Anterior cingulate cortex (tissue), 58 donors: Measurements from ENCODE around the gene AGAP3.

ENCODE experiments used
- DNase-seq, 58 donors: peaks; one replicate each; lab custom pipeline; 2025; lab: John Stamatoyannopoulos, UW

AGAP3 gene

DNA sequence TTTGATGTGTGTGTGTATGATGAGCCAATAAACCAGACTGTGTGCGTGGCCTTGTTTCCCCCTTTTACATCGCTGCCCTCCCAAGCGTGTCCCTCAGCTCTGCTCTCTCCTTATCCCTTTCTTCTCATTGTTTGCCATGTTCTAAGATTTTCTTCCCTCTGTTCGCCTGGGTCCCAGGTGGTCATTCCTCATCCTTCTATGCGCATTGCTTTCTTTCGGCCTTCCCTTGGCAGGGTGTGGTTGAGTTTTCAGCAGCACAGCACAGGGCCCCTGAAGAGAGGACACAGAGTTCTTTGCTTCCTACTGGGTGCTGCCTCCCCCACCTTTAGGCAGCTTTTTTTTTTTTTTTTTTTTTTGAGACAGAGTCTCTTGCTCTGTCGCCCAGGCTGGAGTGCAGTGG, 58.1 kb downstream of the AGAP3 start:
- no peak for DNase-seq

DNA sequence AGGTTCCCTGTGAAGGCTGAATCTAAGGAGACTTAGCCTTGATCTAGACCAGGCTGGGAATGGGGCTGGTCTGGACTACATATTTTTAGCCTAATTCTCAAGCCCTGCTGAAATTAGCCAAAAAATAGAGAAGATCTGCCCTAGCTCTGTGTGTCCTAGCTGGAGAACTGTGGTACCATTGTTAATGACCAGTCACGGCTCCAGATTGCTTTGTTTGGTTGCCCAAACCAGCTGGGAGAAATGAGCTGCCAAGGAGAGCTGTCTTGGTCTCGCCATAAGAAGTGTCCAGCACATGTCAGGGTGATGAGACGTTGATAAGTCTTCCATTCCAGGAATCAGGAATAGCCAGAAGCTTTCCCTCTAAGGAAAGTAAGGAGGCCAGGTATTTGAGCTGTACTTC, 60.5 kb downstream of the AGAP3 start:
- DNase-seq = peak in 17 of 58 donors; percentile 14 to 79 (median 41)

DNA sequence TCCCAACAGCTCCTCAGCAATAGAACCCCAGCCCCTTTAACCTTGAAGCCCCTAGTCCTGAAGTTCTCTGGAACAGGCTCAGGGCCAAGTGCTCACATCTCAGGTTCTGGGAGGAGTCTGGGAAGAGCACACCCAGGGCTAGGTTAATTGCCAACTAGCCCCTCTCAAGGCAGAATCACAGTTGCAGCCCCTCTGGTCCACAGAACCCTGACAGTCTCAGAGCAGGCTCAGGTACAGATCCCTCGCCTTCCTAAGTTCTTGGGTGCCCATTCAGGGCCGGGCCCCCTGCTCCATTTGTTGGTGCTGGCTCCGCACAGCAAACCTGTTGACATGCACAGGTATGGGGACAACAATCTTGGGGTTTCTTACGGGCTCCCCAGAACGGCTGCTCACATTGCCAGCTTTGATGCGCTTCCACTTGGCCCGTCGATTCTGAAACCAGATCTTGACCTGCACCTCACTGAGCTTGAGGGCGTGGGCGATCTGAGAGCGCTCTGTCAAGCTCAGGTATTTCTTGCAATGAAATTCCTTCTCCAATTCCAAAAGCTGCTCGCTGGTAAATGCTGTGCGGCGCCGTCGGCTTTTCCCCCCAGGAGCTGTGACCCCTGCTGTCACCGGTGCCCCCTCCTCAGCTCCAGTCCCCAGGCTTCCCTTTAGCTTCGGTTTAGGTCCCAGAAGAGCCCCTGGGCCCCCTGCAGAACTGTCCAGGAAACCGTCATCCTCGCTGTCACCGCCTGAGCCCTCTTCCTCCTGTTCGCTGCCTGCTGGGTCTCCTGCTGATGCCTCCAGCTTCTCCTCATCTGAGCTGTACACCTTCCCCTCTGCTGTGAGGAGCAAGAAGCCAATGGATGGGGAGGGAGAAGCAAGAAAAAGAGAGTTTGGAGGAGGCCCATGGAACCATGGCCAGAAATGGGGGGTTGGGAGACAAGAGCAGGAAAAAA, 62.3 kb downstream of the AGAP3 start:
- no peak for DNase-seq

DNA sequence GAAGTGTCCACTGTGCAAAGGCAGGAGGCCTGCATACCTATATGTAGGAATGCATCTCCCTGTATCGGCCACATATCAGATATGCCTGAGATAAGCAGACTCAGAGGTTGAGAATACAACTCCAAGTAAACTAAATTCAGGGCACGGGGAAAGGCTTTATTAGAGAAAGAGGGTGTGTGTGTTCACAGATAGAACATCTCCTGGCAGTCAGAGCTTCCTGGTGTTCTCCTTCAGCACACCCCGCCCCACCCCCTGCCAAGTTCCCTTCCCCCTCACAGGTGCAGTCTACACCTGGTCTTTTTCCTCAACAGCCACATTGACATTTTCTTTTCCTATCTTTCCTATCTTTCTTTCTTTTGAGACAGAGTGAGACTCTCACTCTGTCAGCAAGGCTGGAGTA, 64.1 kb downstream of the AGAP3 start:
- DNase-seq = no peak

DNA sequence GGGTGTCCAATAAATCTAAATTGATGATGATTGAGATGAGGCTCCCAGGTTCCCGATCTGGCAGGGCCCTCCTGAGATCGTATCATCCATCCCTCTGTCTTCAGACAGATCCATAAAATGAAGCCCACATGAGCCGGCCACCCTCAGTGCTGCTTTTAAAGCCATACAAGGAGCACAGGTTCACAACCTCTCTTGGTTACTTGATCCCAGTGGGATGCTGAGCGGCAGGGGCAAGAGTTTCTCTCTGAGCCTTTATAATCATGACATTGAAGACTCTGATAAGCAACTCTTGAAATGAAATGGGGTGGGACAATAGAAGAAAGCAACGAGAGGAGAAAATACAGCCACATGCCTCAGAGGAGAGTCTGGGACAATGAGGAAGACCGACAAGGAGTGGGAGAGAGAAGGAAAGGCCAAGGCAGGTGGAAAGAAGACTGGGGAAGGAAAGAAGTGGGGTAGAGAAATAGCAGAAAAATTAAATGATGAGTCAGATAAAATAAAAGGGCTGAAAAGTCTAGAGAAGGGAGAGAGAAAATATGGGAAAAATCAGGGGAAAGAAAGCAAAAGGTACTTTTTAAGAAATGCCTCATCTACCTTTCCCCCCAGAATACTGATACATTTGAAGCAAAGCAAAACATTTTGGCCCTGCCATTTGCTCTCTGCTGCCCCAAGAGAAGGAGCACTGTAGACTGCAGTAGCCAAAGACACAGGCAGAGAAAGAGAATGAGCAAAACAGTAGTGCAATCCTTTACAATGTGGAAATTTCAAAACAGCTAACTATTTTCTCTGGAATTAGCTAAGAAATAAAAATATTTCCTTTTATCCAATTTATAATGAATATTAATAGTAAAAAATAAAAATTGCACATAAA, 66.6 kb downstream of the AGAP3 start:
- DNase-seq = no peak

DNA sequence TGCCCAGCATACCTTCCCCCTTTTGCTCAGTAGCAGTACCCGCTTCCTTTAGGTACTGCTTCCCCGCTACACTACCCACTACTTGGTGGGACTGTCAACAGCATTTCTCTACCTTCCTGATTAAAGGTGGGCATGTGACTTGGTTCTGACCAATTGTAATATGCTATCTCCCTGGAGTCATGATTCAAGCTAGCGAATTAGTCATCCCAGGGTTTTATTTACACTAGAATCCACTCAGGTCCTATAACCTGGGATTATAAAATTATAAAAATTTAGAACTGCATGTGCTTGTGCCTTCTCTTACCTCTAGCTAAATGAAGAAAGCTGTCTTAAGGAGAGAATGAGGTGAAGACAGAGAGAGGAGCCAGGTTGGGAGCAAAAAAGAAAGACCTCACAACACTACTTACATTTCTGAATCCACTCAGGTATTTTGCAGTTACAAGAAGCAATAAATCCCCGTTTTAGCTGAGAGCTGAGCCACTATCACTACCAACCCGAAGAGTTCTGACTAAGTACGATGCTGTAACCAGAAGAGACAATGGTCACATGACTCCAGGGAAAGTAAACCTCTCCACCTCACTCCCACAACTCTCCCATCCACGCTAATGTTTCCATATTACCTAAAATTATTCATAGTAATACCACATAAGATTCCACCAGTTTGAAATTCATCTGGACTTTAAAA, 71.5 kb downstream of the AGAP3 start:
- no peak for DNase-seq

DNA sequence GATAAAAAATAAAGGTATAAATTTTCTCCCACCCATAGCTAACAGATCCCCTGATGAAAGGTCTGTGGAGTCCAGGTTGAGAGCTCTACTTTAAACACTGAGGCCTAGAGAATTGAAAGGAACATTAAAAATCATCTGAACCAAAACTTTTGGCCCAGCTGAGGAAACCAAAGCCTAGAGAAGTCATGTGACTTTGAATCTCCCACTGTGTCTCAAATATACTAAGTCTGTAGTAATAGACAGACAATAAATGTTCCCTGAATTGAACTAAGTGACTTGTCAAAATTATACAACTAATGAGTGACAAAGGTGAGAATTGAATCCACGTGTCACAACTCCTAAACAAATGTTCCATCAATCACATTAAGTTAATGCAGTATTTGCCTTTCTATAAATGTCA, 75.5 kb downstream of the AGAP3 start:
- no peak for DNase-seq

DNA sequence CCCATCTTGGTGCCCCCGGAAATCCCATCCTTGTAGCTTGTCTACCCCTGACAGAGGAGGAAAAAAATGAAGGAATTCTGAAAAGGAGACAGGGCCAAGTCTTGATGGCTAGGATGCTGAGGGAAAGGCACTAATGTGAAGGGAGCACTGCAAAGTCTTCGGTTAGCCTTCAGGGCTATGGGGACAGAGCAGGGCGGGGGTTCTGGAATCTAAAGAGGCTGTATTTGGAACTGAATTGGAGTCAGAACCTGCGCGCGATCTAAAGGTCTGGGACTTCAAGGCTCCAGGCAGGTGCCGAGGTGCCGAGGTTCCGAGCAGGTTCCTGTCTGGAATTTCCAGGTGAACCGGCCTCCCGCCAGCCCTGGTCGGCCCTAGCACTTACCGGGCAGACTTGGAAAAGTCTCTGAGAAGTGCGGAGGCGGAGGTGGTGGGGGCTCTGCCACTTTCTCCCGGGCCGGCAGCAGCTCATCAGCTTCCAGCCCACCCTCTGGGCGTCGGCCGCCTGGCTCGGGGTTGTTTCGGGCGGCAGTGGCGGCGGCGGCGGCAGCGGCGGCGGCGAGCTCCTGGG, 80.4 kb downstream of the AGAP3 start:
- DNase-seq = no peak

DNA sequence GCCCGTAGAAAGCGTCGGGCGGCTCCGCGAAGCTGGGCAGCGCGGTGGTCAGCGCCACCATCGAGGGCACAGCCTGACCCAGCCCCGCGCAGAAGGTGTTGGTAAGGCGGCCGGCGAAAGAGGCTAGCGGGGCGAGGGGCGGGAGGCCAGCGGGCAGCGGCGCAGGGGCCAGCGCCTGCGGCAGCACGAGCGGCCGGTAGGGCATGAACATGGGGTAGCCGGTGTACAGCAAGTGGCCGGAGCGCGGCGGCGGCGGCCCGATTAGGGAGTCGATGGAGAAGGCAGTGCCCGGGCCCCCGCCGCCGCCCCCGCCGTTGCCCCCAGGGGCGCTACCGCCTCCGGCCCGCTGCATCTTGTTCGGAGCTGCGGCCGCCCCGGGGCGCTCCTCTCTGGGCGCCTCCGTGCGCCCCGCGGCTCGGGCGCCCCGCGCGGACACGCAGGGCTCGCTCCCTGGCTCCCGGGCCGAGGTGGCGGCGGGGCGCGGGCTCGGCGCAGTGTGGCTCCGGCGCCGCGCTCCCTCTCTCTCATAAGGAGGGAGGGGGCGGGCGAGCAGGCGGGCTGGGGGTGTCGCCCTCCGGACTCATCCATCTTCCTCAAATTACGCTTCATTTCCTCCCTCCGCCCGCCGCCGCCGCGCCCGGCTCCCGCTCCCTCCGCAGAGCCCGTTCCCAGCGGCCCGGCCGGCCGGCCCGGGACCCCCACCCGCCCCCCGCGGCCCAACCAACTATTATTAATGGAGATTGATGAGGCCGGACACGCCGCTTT, 81.1 kb downstream of the AGAP3 start, which contains the start of gene GBX1:
TSS of gene GBX1 (minus strand) at position 498 of the 765 bp plus-strand sequence. CDS start at position 352, 146 bp downstream.
- DNase-seq = no peak

DNA sequence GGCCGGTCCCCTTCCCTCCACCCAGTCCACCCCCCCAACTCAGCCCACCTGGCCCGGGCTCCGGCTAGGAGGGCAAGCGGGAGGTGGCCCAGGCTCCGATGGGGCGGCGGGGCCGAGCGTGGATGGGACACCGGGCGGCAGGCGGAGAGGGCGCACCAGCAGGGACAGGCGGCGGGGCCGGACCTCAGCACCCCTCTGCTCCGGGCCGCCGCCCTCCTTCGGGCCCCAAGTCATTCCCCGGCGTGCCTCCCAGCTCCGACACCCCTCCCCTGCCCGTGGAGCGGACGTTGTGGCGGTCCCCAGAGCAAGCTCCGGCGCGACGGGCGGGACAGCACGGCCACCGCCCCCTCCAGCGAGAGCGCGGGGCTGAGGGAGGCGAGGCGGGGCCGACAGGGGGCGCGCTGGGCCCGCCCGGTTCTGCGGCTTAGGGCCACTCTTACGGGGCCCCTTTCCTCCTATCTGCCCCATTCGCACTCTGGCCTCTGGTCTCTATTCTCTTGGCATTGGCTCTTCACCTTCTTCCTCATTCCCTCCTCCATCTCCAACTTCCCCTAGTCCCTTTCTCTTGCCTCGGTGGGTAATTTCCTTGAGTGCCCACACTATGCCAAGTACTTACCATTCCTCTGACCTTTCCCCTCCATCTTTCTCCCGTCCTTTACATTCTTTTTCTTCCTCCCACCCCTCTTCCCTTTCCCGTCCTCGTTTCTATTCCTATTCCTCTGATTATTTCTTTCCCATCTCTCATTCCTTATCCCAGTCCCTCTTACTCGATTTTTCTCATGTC, 81.9 kb downstream of the AGAP3 start:
- peak in 1 of 58 donors; percentile 11 for DNase-seq

DNA sequence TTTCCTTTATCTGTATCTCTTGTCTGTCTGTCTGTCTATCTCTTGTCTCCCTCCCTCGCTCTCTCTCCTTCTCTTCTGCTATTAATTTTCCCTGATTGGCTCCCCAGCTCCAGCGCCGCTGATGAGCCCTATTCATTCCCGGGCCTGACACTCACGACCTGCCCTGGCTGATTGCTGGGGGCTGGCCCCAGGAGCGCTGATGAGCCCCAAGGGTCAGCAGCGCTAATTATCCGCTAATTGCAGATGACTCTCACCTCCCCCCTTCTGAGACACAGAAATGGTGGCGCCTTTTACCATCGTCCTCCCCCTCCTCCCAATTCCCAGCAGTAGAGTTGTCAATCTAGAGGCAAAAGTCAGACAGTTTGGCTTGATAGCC, 82.5 kb downstream of the AGAP3 start:
- DNase-seq = no peak

DNA sequence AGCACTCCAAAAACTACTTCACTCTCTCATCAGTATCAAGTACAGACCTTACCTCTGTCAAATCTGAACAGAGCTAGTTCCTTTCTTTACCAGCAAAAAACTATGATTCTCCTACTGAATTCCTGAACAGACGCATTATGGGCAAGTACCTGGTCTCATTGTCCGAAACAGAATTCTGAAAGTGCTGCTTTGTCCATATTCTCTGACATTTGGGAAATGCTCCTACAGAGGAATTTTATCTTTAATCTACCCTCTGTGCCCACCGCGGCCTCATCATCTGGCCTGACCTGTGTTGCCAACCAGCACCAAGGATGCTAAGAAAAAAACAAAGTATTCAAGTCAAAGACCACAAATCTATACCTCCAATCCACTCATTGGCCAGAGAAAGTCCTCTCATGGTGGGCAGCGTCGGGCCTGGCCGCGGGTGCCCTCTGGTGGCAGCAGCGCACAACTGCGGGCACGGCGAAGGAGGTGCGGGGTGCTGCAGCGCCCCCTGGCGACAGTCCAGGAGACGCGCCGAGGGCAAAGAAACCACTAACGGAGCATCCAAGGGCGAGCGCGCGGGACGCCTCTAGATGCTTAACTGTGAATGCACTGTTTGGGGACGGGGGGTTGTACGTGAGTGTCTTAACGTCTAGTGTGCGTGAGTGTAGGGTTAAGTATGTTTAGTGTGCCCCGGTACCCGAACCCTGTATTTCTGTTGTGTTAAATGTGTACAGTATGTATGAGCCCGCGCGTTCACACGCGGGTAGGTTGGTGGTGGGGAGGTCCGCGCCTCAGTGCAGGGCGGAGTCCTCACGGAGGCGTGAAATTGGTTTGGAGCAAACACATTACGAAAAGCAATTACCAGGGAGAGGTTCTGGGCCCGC, 86.2 kb downstream of the AGAP3 start:
- peak in 57 of 58 donors; percentile 6 to 84 (median 63) for DNase-seq

DNA sequence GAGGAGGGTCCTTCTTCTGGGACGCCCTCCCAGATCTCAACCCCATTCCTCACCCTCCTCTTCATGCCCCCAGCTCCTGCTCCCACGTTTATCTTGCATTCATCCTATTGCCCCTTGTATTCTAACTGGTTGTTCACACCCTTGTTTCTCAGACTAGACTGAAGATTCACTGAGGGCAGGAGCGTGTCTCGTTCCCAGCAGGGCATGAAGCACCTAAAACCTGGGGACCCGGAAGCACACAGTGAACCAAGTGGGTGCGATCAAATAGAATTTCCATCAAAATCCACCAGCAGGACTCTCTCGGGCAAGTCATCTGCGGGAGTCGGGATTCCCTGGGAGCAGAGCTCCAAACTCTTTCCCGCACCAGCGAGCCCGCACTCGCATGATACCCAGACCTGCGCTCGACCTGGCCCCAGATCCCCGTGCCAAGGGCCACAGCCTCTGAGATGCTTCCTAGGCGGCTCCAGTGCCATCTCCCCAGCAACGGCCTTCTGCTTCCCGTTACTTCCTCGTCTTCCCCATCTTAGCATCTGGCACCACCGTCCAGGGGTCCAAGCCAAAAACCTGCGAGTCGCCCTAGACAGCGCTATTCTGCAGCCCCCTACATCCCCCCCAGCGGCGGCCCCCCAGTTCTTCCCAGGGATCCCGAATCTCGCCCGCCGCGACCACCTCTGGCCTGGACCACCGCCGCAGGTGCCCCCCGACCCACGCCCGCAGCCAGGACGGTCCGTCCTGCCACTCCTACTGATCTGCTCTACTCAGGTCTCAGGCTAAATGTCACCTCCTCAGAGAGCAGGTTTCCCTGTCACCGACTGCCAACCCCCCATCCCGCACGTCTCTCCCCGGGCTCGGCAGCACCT, 87.3 kb downstream of the AGAP3 start:
- no peak for DNase-seq

DNA sequence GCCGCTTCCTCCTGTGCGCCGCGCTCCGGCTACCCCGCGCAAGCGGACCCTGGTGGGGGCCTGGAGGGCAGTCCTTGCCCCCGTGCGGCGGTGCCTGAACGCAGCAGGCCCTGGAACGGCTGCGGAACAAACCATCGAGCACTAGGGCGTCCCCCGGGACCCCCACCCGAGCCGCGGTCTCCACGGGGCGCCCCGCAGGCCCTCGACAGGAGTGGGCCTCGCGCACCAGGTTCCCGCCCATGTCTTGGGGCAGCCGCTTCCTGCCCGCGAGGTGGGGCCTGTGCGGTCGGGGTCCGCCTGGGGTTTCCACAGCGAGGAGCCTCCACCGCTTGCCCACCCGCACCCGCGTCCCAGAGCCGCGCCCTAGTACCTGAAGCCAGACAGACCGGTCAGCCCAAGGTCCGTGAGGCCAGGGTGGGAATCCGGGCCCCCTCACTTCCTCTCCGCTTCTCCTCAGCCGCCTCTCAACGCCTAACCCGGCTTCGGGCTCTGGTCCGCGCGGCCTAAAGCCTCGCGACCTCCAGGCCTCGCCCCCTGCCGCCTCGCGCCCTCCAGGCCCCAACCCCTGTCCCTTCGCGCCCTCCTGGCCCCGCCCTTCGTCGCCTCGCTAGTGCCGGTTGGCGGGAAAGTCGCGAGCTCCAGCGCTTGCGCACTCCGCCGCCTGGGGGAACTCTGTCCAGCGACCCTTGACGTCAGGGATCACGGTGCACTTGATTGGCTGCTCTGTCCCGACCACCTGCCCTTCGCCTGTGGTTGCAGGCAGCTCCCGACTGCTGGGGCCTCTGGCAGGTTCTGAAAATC, 88.2 kb downstream of the AGAP3 start:
- DNase-seq = peak in 10 of 58 donors; percentile 6 to 34 (median 18)

DNA sequence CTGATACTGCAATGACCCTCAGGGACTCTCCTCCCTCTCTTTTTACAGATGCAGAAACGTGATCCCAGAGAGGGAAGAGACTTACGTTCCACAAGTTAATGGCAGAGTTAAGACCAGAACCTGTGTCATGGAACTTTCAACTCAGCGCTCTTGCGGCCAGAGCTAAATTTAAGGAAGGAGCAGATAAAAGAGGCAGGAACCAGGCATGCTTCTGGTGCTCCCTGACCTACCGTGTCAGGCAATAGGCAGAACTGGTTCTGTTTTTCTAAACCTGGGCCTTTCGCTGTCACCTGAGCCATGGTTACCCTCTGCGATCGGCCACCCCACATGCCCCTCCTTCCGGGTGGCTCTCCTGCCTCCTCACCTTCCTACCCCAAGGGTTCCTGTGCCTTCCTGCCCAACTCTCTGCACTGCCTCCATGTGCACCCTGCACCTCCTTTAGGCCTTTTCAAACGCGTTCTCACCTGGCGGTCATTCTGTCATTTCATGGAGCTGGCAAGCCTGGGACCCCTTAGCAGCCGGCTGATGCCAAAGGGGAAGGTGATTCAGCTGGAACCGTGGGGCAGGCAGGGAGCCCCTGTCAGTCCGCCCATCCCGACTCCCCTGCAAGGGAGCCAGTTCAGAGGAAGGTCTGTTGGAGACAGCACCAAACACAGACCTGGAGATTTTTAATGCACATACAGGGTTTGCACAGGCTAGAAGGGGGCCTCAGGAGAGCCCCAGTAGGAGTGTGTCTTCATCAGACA, 88.9 kb downstream of the AGAP3 start:
- DNase-seq = no peak
